ENCODE measurements around the gene HSPB6. TPM values are rescaled to one million over a fixed set of nuclear protein-coding genes. Genes with fewer than 3 reads are reported as not detected.

The HSPB6 gene
- 25.7 and 41.2 TPM in 2 replicates for total RNA-seq

GRCh38 chr19:35756377-35757230, at the start of gene HSPB6:
HSPB6 (minus strand) TSS chr19:35757029; CDS start chr19:35757008, 21 bp downstream.

GRCh38 chr19:35775298-35776101, 18.7 kb upstream of the HSPB6 start, which contains the start of gene ARHGAP33:
ARHGAP33 (plus strand) TSS chr19:35775564; CDS start chr19:35775659, 95 bp downstream.

GRCh38 chr19:35757749-35758608, 1.1 kb upstream of the HSPB6 start, which contains the start of gene PROSER3:
PROSER3 (plus strand) TSS chr19:35758176; CDS start chr19:35758216, 40 bp downstream.

GRCh38 chr19:35748106-35749020, 8.5 kb downstream of the HSPB6 start, which contains the start of gene LIN37:
LIN37 (plus strand) TSS chr19:35748576; CDS start chr19:35748725, 149 bp downstream.

GRCh38 chr19:35745328-35746086, 11.3 kb downstream of the HSPB6 start, which contains the start of the genes PSENEN and U2AF1L4:
PSENEN (plus strand) TSS chr19:35745651; CDS start chr19:35745931, 280 bp downstream.
U2AF1L4 (minus strand) TSS chr19:35745418; CDS start chr19:35745391, 27 bp downstream.

GRCh38 chr19:35742121-35742724, 14.6 kb downstream of the HSPB6 start, which contains the start of gene IGFLR1:
IGFLR1 (minus strand) TSS chr19:35742452; CDS start chr19:35741180, 1,272 bp downstream.

GRCh38 chr19:35717665-35718344, 39.0 kb downstream of the HSPB6 start, which contains the start of gene KMT2B:
KMT2B (plus strand) TSS chr19:35718003; CDS start chr19:35718019, 16 bp downstream.

Other genes with a start within 250 kb of the HSPB6 start
- 11.0 and 12.1 TPM in 2 replicates for gene DMKN, start 243.4 kb downstream of the HSPB6 start, total RNA-seq
- 1.4 and 3.9 TPM in 2 replicates for gene SBSN, start 228.7 kb downstream of the HSPB6 start, total RNA-seq
- not detected in 2 replicates for gene GAPDHS, start 223.6 kb downstream of the HSPB6 start, total RNA-seq
- gene TMEM147, start 211.4 kb downstream of the HSPB6 start, total RNA-seq = 94.5 and 116 TPM in 2 replicates
- not detected in 2 replicates for gene ATP4A, start 193.4 kb downstream of the HSPB6 start, total RNA-seq
- gene PMIS2, start 170.9 kb downstream of the HSPB6 start, total RNA-seq = not detected in 2 replicates
- gene HAUS5, start 144.3 kb downstream of the HSPB6 start, total RNA-seq = 14.9 and 19.6 TPM in 2 replicates
- gene RBM42, start 128.0 kb downstream of the HSPB6 start, total RNA-seq = 92.3 and 98.7 TPM in 2 replicates
- gene ETV2, start 115.3 kb downstream of the HSPB6 start, total RNA-seq = 1.4 TPM in 1 of 2 replicates, not detected in the other
- 630 and 856 TPM in 2 replicates for gene COX6B1, start 108.7 kb downstream of the HSPB6 start, total RNA-seq
- not detected in 2 replicates for gene UPK1A, start 90.5 kb downstream of the HSPB6 start, total RNA-seq
- gene ZBTB32, start 52.5 kb downstream of the HSPB6 start, total RNA-seq = not detected in 2 replicates
- 7.5 and 9.7 TPM in 2 replicates for gene KMT2B, start 39.0 kb downstream of the HSPB6 start, total RNA-seq
- 0.29 and 3.9 TPM in 2 replicates for gene IGFLR1, start 14.6 kb downstream of the HSPB6 start, total RNA-seq
- gene U2AF1L4, start 11.6 kb downstream of the HSPB6 start, total RNA-seq = 4.8 and 6.1 TPM in 2 replicates
- 58.7 and 68.6 TPM in 2 replicates for gene PSENEN, start 11.4 kb downstream of the HSPB6 start, total RNA-seq
- 16.0 and 19.6 TPM in 2 replicates for gene LIN37, start 8.5 kb downstream of the HSPB6 start, total RNA-seq
- 10.5 and 11.5 TPM in 2 replicates for gene PROSER3, start 1.1 kb upstream of the HSPB6 start, total RNA-seq
- 1.4 and 9.9 TPM in 2 replicates for gene ARHGAP33, start 18.5 kb upstream of the HSPB6 start, total RNA-seq
- not detected in 2 replicates for gene PRODH2, start 55.8 kb upstream of the HSPB6 start, total RNA-seq
- gene NPHS1, start 95.5 kb upstream of the HSPB6 start, total RNA-seq = not detected in 2 replicates
- 0.86 TPM in 1 of 2 replicates, not detected in the other for gene KIRREL2, start 99.9 kb upstream of the HSPB6 start, total RNA-seq
- 18.4 and 45.8 TPM in 2 replicates for gene APLP1, start 111.5 kb upstream of the HSPB6 start, total RNA-seq
- 3.7 and 7.1 TPM in 2 replicates for gene NFKBID, start 143.5 kb upstream of the HSPB6 start, total RNA-seq
- gene HCST, start 145.5 kb upstream of the HSPB6 start, total RNA-seq = not detected in 2 replicates
- gene TYROBP, start 151.3 kb upstream of the HSPB6 start, total RNA-seq = not detected in 2 replicates
- gene LRFN3, start 179.3 kb upstream of the HSPB6 start, total RNA-seq = 2.6 and 3.2 TPM in 2 replicates
- gene SDHAF1, start 238.2 kb upstream of the HSPB6 start, total RNA-seq = 20.4 and 34.9 TPM in 2 replicates